ENCODE results near the gene COA6.
A peak's percentile ranks its signal among the peaks of the same experiment; 100 is the strongest.

Gene COA6

GRCh38 chr1:234429434-234429806 lies 56.2 kb downstream of the COA6 start:
- TF ChIP-seq TAF1 (IDR thresholded peaks at IDR 0.05; ENCODE audit: low read depth, low read length) = no peak
- no peak for TF ChIP-seq PAX5 (IDR thresholded peaks at IDR 0.05; ENCODE audit: insufficient read depth, low read length, severe bottlenecking)
- TF ChIP-seq POLR2A (IDR thresholded peaks at IDR 0.05; ENCODE audit: low read depth, low read length) = no peak
- no peak for TF ChIP-seq POU2F2 (IDR thresholded peaks at IDR 0.05; ENCODE audit: low read depth, low read length)
- TF ChIP-seq SPI1 (IDR thresholded peaks at IDR 0.05; ENCODE audit: low read depth, low read length) = no peak
- no peak for TF ChIP-seq POLR2AphosphoS5 (IDR thresholded peaks at IDR 0.05; ENCODE audit: low read depth, low read length)
- DNase-seq (ENCODE audit: insufficient read length, low spot score) = no peak
- no peak for FAIRE-seq

- TF ChIP-seq POU2F2 (IDR thresholded peaks at IDR 0.05; ENCODE audit: low read depth, low read length) = no peak
- TF ChIP-seq POLR2AphosphoS5 (IDR thresholded peaks at IDR 0.05; ENCODE audit: low read depth, low read length) = no peak
- TF ChIP-seq TAF1 (IDR thresholded peaks at IDR 0.05; ENCODE audit: low read depth, low read length) = no peak
- TF ChIP-seq POLR2A (IDR thresholded peaks at IDR 0.05; ENCODE audit: low read depth, low read length) = no peak
- no peak for TF ChIP-seq PAX5 (IDR thresholded peaks at IDR 0.05; ENCODE audit: insufficient read depth, low read length, severe bottlenecking)
- no peak for TF ChIP-seq SPI1 (IDR thresholded peaks at IDR 0.05; ENCODE audit: low read depth, low read length)
- no peak for FAIRE-seq
- no peak for DNase-seq (ENCODE audit: insufficient read length, low spot score)
Measured at GRCh38 chr1:234430691-234431090, 57.4 kb downstream of the COA6 start.

GRCh38 chr1:234431255-234431654 lies 58.0 kb downstream of the COA6 start:
- DNase-seq (ENCODE audit: insufficient read length, low spot score) (no peak), FAIRE-seq (no peak)
- TF ChIP-seq SPI1 (IDR thresholded peaks at IDR 0.05; ENCODE audit: low read depth, low read length) = no peak

- peak; percentile 66 for FAIRE-seq
- no peak for DNase-seq (ENCODE audit: insufficient read length, low spot score)
- TF ChIP-seq TAF1 (IDR thresholded peaks at IDR 0.05; ENCODE audit: low read depth, low read length) (no peak), SPI1 (IDR thresholded peaks at IDR 0.05; ENCODE audit: low read depth, low read length) (peak; percentile 56), POLR2AphosphoS5 (IDR thresholded peaks at IDR 0.05; ENCODE audit: low read depth, low read length) (no peak), PAX5 (IDR thresholded peaks at IDR 0.05; ENCODE audit: insufficient read depth, low read length, severe bottlenecking) (peak; percentile 82)
Measured at GRCh38 chr1:234433563-234434285, 60.5 kb downstream of the COA6 start.

Data from GM12891 (cell line).